Measurements from ENCODE around the gene PIK3C3. TPM values are rescaled to one million over a fixed set of nuclear protein-coding genes. Genes with fewer than 3 reads are reported as not detected.

Gene PIK3C3
- total and polyA plus RNA-seq, 9 of the 15 experiments (the other 6 are each of a cell fraction or from before 2014, with no cell fraction given) = 27.0 to 101 (median 42.9) TPM

DNA sequence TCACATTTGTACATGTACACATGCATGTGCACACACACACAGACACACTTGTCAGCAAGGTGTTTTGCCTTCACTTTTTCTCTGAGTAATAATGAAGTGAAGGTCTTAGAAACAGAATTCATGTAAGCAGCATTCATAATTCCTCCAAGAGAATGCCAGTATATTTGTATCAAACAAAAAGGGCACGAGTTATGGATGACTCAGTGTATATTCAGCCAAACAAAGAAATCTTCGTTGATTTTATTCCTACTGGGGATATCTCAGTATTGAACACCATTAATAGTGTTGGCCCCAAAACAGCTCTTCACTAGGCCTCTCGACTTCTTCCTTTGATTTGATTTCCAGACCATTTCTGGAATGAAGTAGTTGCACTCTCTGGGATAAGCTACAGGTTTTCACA is 125.3 kb downstream of the PIK3C3 start:
- CTCF ChIA-PET (ENCODE audit: low intra/inter-chr PET ratio) = no interaction called here
- Histone ChIP-seq H3K4me3 (no peak overlapping the region), H4K20me1 (replicated peaks; ENCODE audit: control insufficient read depth, insufficient read depth, low read length) (no peaks in the 10 kb centered on the region), H3K4me1 (replicated peaks in 1 of 2; ENCODE audit: control insufficient read depth in 2 of 2, insufficient read depth in 2 of 2, low read length in 2 of 2) (no peaks in the 10 kb centered on the region), H3K79me2 (ENCODE audit: control insufficient read depth, insufficient read depth, low read length) (no peaks in the 10 kb centered on the region), H3K9ac (ENCODE audit: insufficient read depth in 1 of 2, low read depth in 2 of 2, low read length in 2 of 2) (no peak overlapping the region), H3K27me3 (ENCODE audit: control insufficient read depth in 2 of 2, insufficient read depth in 2 of 2, low read length in 2 of 2) (no peaks in the 10 kb centered on the region), H3K36me3 (ENCODE audit: control insufficient read depth, insufficient read depth, low read length) (no peaks in the 10 kb centered on the region), H3K27ac (ENCODE audit: extremely low read depth, low read depth, low read length) (no peak overlapping the region), H3K9me3 (replicated peaks; ENCODE audit: control insufficient read depth, insufficient read depth, low read depth, low read length) (no peaks in the 10 kb centered on the region), H2AFZ (ENCODE audit: low read depth, low read length) (no peak overlapping the region), H3K9me1 (ENCODE audit: control insufficient read depth, insufficient read depth, low read length) (no peaks in the 10 kb centered on the region), H3K4me2 (ENCODE audit: insufficient read depth, low read length) (no peak overlapping the region)
- no peak for ATAC-seq
- intact Hi-C loops (cut with micrococcal nuclease) (no loop called here), in situ Hi-C loops (cut with MboI) (no loop called here)
- TF ChIP-seq ZBTB9 (CRISPR knock-in tag; IDR thresholded peaks at IDR 0.05) (no peak), ZNF696 (CRISPR knock-in tag; conservative IDR thresholded peaks at IDR 0.05) (no peak), NCOA4 (IDR thresholded peaks at IDR 0.05; ENCODE audit: partially characterized antibody) (no peak), ETV6 (IDR thresholded peaks at IDR 0.05; ENCODE audit: borderline replicate concordance in 1 of 2, low read depth in 2 of 2, low read length in 1 of 2) (no peak), ETV6 (CRISPR knock-in tag; IDR thresholded peaks at IDR 0.05; ENCODE audit: borderline replicate concordance) (no peak), ILF3 (IDR thresholded peaks at IDR 0.05; ENCODE audit: borderline replicate concordance) (no peak), ZEB2 (IDR thresholded peaks at IDR 0.05) (no peak), SIRT6 (IDR thresholded peaks at IDR 0.05; ENCODE audit: low read depth, low read length) (no peak), MXI1 (IDR thresholded peaks at IDR 0.05; ENCODE audit: low read depth, low read length) (no peak), EGR1 (conservative IDR thresholded peaks at IDR 0.05) (no peak), ZBTB5 (IDR thresholded peaks at IDR 0.05) (no peak), PTRF (tag; IDR thresholded peaks at IDR 0.05) (no peak), CREB3L1 (IDR thresholded peaks at IDR 0.05; ENCODE audit: borderline replicate concordance, low read depth) (no peak), ZNF589 (CRISPR knock-in tag; IDR thresholded peaks at IDR 0.05; ENCODE audit: low read depth) (no peak), HMG20A (CRISPR knock-in tag; conservative IDR thresholded peaks at IDR 0.05) (no peak)
- FAIRE-seq = no peak
- DNase-seq (ENCODE audit: extremely low read depth in 1 of 4, low spot score in 3 of 4) = no peak
- POLR2A ChIA-PET = no interaction called here
- 44% methylated on average over 2 of the region's 3 CpGs for WGBS (ENCODE audit: insufficient coverage, low coverage, missing lambda C conversion rate)
- no TSS peak for BruUV-seq (replicated peaks)
